HCT116 (cell line): Measurements from ENCODE around the gene MALRD1. TPM values are rescaled to one million over a fixed set of nuclear protein-coding genes. Genes with fewer than 3 reads are reported as not detected.

Source experiments
- ATAC-seq: fragments of 200-7000 bp; cut with Tn5 transposase; 2 replicates; pipeline ENCODE4 v1.9.1; 2020; ENCODE audit warnings: mild to moderate bottlenecking, moderate library complexity
- BruUV-seq: library from RNA; stranded (reverse); fragments of 400-500 nt; replicated peaks from 2 replicates; lab custom pipeline; 2021; lab: Mats Ljungman, UMichigan
- CTCF ChIA-PET: fragments of 300-600 bp; sonication (Branson Sonifier 250); formaldehyde crosslinking; loops from one replicate; lab custom pipeline; 2021; ENCODE audit warnings: antibody characterized with exemption; lab: Charles Lee
- POLR2A ChIA-PET: fragments of 300-600, 350-600 bp; sonication (Branson Sonifier 250); formaldehyde crosslinking; loops from one replicate; lab custom pipeline; 2021; ENCODE audit warnings: antibody characterized with exemption; lab: Charles Lee
- RAD21 ChIA-PET, 2 experiments: fragments of 300-600 bp; sonication (Branson Sonifier 250); formaldehyde crosslinking; loops; one replicate each; lab custom pipeline; 2023; ENCODE audit warnings: low total read pairs in 2 of 2; ENCODE audit not compliant: uncharacterized antibody in 2 of 2, unreplicated experiment in 2 of 2, low non-redundant PET in 1 of 2; lab: Charles Lee
- DNase-seq: peaks from one replicate; pipeline ENCODE4 v3.0.0-alpha.2; 2010; ENCODE audit warnings: low read depth, low spot score
- H2AFZ ChIP-seq: fragments of 200-600 bp; shearing (Covaris generic), sonication (generic); 2 replicates; pipeline ENCODE4 v1.6.1; 2017; ENCODE audit warnings: low read depth, mixed run types, mixed read lengths, antibody characterized with exemption, low read length; ENCODE audit not compliant: poor library complexity, severe bottlenecking
- H3K27ac ChIP-seq: 2 replicates; pipeline ENCODE4 v1.5.1; 2012; ENCODE audit warnings: low read depth, low read length
- H3K27me3 ChIP-seq: fragments of 200-600 bp; sonication (generic); 2 replicates; pipeline ENCODE4 v1.6.1; 2016; ENCODE audit warnings: mixed run types, low read length, mixed read lengths; ENCODE audit not compliant: insufficient read depth
- H3K36me3 ChIP-seq, 2 experiments: fragments of 200-500 bp in 1 of 2; fragments of 200-600 bp in 1 of 2; sonication (Bioruptor generic) in 1 of 2; sonication (generic) in 1 of 2; 2 replicates each; pipeline versions ENCODE4 v1.5.1 to v1.6.1; 2014 to 2016; ENCODE audit warnings: low read length in 2 of 2, inconsistent platforms in 1 of 2, mixed read lengths in 1 of 2, mixed run types in 1 of 2; ENCODE audit not compliant: insufficient read depth in 2 of 2, control insufficient read depth in 1 of 2
- H3K4me1 ChIP-seq, 2 experiments: fragments of 200-600 bp in 1 of 2; sonication (generic) in 1 of 2; 2 replicates each; pipeline versions ENCODE4 v1.5.1 to v1.6.1; 2012 to 2017; ENCODE audit warnings: low read length in 2 of 2, inconsistent platforms in 1 of 2, mild to moderate bottlenecking in 1 of 2, mixed read lengths in 1 of 2, mixed run types in 1 of 2, moderate library complexity in 1 of 2; ENCODE audit not compliant: insufficient read depth in 2 of 2, control insufficient read depth in 1 of 2
- H3K4me2 ChIP-seq: fragments of 200-600 bp; sonication (generic); 2 replicates; pipeline ENCODE4 v1.6.1; 2017; ENCODE audit warnings: mixed run types, low read length, mixed read lengths
- H3K4me3 ChIP-seq, 2 experiments: fragments of 200-600 bp in 1 of 2; sonication (generic) in 1 of 2; replicated peaks in 1 of 2; 2 replicates each; pipeline ENCODE4 v1.5.1; 2011 to 2016; ENCODE audit warnings: low read length in 2 of 2, control low read depth in 1 of 2, low read depth in 1 of 2, mild to moderate bottlenecking in 1 of 2, mixed read lengths in 1 of 2, mixed run types in 1 of 2
- H3K79me2 ChIP-seq: fragments of 200-600 bp; sonication (generic); 2 replicates; pipeline ENCODE4 v1.6.1; 2017; ENCODE audit warnings: mild to moderate bottlenecking, mixed run types, low read length, moderate library complexity, mixed read lengths; ENCODE audit not compliant: insufficient read depth
- H3K9ac ChIP-seq: fragments of 200-600 bp; sonication (generic); 2 replicates; pipeline ENCODE4 v1.6.1; 2016; ENCODE audit warnings: low read length, mixed read lengths
- H3K9me2 ChIP-seq: fragments of 200-600 bp; sonication (generic), shearing (Covaris generic); 2 replicates; pipeline ENCODE4 v1.6.1; 2017; ENCODE audit warnings: mixed run types, mild to moderate bottlenecking, moderate library complexity; ENCODE audit not compliant: insufficient read depth
- H3K9me3 ChIP-seq, 2 experiments: fragments of 200-500 bp in 1 of 2; fragments of 200-600 bp in 1 of 2; sonication (Bioruptor generic) in 1 of 2; sonication (generic) in 1 of 2; 2 replicates each; pipeline ENCODE4 v1.6.1; 2014 to 2017; ENCODE audit warnings: low read length in 2 of 2, mixed read lengths in 2 of 2, inconsistent platforms in 1 of 2, low read depth in 1 of 2, mild to moderate bottlenecking in 1 of 2, mixed run types in 1 of 2, moderate library complexity in 1 of 2; ENCODE audit not compliant: control insufficient read depth in 1 of 2, insufficient read depth in 1 of 2
- H4K20me1 ChIP-seq: fragments of 200-600 bp; sonication (generic), shearing (Covaris generic); 2 replicates; pipeline ENCODE4 v1.6.1; 2017; ENCODE audit warnings: mixed run types, mild to moderate bottlenecking, moderate library complexity; ENCODE audit not compliant: insufficient read depth
- CBX3 ChIP-seq: IDR thresholded peaks from 2 replicates; pipeline ENCODE4 v1.6.1; 2012; ENCODE audit warnings: low read depth
- EGR1 ChIP-seq: IDR thresholded peaks from 2 replicates; pipeline ENCODE4 v1.6.1; 2012; ENCODE audit warnings: low read depth
- ELF1 ChIP-seq: IDR thresholded peaks from 2 replicates; pipeline ENCODE4 v1.6.1; 2012; ENCODE audit warnings: low read depth, borderline replicate concordance
- FOSL1 ChIP-seq: IDR thresholded peaks from 2 replicates; pipeline ENCODE4 v1.6.1; 2012; ENCODE audit warnings: low read depth
- JUND ChIP-seq: IDR thresholded peaks from 2 replicates; pipeline ENCODE4 v1.6.1; 2012
- POLR2A ChIP-seq: IDR thresholded peaks from 2 replicates; pipeline ENCODE4 v1.7.0; 2011; ENCODE audit warnings: borderline replicate concordance; ENCODE audit not compliant: insufficient read depth, insufficient read length; ENCODE audit errors: extremely low read depth
- SIN3A ChIP-seq: IDR thresholded peaks from 2 replicates; pipeline ENCODE4 v1.6.1; 2012; ENCODE audit warnings: low read depth
- SP1 ChIP-seq: IDR thresholded peaks from 2 replicates; pipeline ENCODE4 v1.6.1; 2012; ENCODE audit warnings: low read depth
- SRF ChIP-seq: IDR thresholded peaks from 2 replicates; pipeline ENCODE4 v1.6.1; 2012; ENCODE audit warnings: low read depth
- TCF7L2 ChIP-seq: IDR thresholded peaks from 2 replicates; pipeline ENCODE4 v1.7.0; 2011; ENCODE audit warnings: borderline replicate concordance, inconsistent platforms; ENCODE audit not compliant: insufficient read depth, insufficient read length; ENCODE audit errors: extremely low read depth
- YY1 ChIP-seq: IDR thresholded peaks from 2 replicates; pipeline ENCODE4 v1.6.1; 2011; ENCODE audit warnings: low read length, low read depth, moderate library complexity, mild to moderate bottlenecking; ENCODE audit not compliant: insufficient replicate concordance; ENCODE audit errors: extremely low read depth
- ZFX ChIP-seq: fragments of 450-650 bp; IDR thresholded peaks from 2 replicates; pipeline ENCODE4 v1.6.1; 2017
- ZNF274 ChIP-seq: fragments of 200-500 bp; sonication (Bioruptor generic); IDR thresholded peaks from 2 replicates; pipeline ENCODE4 v1.6.1; 2014; ENCODE audit warnings: mild to moderate bottlenecking, low read depth, low read length, inconsistent platforms
- intact Hi-C: fragments of 100-400 bp; cut with micrococcal nuclease; formaldehyde crosslinking; loops from 2 replicates; pipeline ENCODE4 v1.10.0; 2022
- total RNA-seq: library from RNA; stranded (reverse); gene quantifications from one replicate; pipeline ENCODE4 v1.2.1, GENCODE V29; 2021; ENCODE audit not compliant: unreplicated experiment
- TF ChIP-seq, protein P1 (sequence below): IDR thresholded peaks from 2 replicates; pipeline ENCODE4 v1.6.1; 2011; ENCODE audit warnings: mild to moderate bottlenecking, low read length, moderate library complexity; ENCODE audit not compliant: insufficient replicate concordance; ENCODE audit errors: extremely low read depth
- TF ChIP-seq, protein P2 (sequence below), 3 experiments: fragments of 200-600 bp in 1 of 3; sonication (generic) in 1 of 3; IDR thresholded peaks in 2 of 3; conservative IDR thresholded peaks in 1 of 3; 2 replicates each; pipeline ENCODE4 v1.5.1; 2012 to 2017; ENCODE audit warnings: low read depth in 2 of 3, low read length in 2 of 3, antibody characterized with exemption in 1 of 3, borderline replicate concordance in 1 of 3, control low read depth in 1 of 3, mild to moderate bottlenecking in 1 of 3, mixed read lengths in 1 of 3, mixed run types in 1 of 3, moderate library complexity in 1 of 3; ENCODE audit not compliant: insufficient read depth in 1 of 3
- TF ChIP-seq, protein P3 (sequence below): IDR thresholded peaks from 2 replicates; pipeline ENCODE4 v1.6.1; 2012; ENCODE audit warnings: low read depth
- TF ChIP-seq, protein P4 (sequence below): IDR thresholded peaks from 2 replicates; pipeline ENCODE4 v1.6.1; 2012

Gene MALRD1
- total RNA-seq, 1 experiment from 2014 or later: not detected

DNA sequence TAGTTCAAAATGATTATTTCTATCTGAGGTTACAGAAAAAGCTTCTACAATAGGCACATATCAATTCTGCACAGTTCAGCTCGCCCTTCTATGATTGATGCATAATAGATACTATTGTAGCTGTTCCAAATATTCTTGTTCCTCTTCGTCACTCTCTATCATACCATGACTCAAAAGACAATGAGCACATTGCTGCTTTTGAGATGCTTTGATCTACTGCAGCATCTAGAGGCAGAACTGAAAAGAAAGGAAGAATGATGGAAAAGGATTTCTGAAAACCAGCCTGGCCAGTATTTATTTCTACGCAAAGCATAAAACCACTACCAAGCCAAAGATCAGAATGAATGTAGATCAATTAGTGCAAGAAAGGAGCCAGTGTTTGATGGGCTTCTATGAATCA is 708.3 kb downstream of the MALRD1 start:
- Histone ChIP-seq H3K4me1 (no peaks in the 10 kb centered on the region), H3K4me3 (no peak overlapping the region), H2AFZ (no peak overlapping the region), H3K27me3 (no peaks in the 10 kb centered on the region), H3K9me3 (peaks cover 6 to 19% of the 10 kb centered on the region in 2 experiments; a peak in 2 of 4 replicates), H3K27ac (no peak overlapping the region), H3K36me3 (no peaks in the 10 kb centered on the region), H3K9me2 (no peaks in the 10 kb centered on the region), H3K79me2 (no peaks in the 10 kb centered on the region), H3K9ac (no peak overlapping the region), H3K4me2 (no peak overlapping the region), H4K20me1 (no peaks in the 10 kb centered on the region)
- no peak for TF ChIP-seq ELF1
- TF ChIP-seq JUND: no peak
- no peak for TF ChIP-seq CBX3
- TF ChIP-seq EGR1: no peak
- no peak for TF ChIP-seq SRF
- TF ChIP-seq SIN3A: no peak
- no peak for TF ChIP-seq SP1
- TF ChIP-seq, protein P1, sequence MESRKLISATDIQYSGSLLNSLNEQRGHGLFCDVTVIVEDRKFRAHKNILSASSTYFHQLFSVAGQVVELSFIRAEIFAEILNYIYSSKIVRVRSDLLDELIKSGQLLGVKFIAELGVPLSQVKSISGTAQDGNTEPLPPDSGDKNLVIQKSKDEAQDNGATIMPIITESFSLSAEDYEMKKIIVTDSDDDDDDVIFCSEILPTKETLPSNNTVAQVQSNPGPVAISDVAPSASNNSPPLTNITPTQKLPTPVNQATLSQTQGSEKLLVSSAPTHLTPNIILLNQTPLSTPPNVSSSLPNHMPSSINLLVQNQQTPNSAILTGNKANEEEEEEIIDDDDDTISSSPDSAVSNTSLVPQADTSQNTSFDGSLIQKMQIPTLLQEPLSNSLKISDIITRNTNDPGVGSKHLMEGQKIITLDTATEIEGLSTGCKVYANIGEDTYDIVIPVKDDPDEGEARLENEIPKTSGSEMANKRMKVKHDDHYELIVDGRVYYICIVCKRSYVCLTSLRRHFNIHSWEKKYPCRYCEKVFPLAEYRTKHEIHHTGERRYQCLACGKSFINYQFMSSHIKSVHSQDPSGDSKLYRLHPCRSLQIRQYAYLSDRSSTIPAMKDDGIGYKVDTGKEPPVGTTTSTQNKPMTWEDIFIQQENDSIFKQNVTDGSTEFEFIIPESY: no peak
- no peak for TF ChIP-seq ZFX
- no peak for TF ChIP-seq FOSL1
- TF ChIP-seq, protein P2, sequence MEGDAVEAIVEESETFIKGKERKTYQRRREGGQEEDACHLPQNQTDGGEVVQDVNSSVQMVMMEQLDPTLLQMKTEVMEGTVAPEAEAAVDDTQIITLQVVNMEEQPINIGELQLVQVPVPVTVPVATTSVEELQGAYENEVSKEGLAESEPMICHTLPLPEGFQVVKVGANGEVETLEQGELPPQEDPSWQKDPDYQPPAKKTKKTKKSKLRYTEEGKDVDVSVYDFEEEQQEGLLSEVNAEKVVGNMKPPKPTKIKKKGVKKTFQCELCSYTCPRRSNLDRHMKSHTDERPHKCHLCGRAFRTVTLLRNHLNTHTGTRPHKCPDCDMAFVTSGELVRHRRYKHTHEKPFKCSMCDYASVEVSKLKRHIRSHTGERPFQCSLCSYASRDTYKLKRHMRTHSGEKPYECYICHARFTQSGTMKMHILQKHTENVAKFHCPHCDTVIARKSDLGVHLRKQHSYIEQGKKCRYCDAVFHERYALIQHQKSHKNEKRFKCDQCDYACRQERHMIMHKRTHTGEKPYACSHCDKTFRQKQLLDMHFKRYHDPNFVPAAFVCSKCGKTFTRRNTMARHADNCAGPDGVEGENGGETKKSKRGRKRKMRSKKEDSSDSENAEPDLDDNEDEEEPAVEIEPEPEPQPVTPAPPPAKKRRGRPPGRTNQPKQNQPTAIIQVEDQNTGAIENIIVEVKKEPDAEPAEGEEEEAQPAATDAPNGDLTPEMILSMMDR (IDR thresholded peaks at IDR 0.05 in 2 of 3, conservative IDR thresholded peaks at IDR 0.05 in 1 of 3; ENCODE audit: borderline replicate concordance in 1 of 3, insufficient read depth in 1 of 3, low read depth in 2 of 3, low read length in 2 of 3): no peak
- TF ChIP-seq, protein P3, sequence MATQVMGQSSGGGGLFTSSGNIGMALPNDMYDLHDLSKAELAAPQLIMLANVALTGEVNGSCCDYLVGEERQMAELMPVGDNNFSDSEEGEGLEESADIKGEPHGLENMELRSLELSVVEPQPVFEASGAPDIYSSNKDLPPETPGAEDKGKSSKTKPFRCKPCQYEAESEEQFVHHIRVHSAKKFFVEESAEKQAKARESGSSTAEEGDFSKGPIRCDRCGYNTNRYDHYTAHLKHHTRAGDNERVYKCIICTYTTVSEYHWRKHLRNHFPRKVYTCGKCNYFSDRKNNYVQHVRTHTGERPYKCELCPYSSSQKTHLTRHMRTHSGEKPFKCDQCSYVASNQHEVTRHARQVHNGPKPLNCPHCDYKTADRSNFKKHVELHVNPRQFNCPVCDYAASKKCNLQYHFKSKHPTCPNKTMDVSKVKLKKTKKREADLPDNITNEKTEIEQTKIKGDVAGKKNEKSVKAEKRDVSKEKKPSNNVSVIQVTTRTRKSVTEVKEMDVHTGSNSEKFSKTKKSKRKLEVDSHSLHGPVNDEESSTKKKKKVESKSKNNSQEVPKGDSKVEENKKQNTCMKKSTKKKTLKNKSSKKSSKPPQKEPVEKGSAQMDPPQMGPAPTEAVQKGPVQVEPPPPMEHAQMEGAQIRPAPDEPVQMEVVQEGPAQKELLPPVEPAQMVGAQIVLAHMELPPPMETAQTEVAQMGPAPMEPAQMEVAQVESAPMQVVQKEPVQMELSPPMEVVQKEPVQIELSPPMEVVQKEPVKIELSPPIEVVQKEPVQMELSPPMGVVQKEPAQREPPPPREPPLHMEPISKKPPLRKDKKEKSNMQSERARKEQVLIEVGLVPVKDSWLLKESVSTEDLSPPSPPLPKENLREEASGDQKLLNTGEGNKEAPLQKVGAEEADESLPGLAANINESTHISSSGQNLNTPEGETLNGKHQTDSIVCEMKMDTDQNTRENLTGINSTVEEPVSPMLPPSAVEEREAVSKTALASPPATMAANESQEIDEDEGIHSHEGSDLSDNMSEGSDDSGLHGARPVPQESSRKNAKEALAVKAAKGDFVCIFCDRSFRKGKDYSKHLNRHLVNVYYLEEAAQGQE: no peak
- no peak for TF ChIP-seq TCF7L2
- no peak for TF ChIP-seq YY1
- TF ChIP-seq, protein P4, sequence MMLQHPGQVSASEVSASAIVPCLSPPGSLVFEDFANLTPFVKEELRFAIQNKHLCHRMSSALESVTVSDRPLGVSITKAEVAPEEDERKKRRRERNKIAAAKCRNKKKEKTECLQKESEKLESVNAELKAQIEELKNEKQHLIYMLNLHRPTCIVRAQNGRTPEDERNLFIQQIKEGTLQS: no peak
- TF ChIP-seq ZNF274: no peak
- no peak for TF ChIP-seq POLR2A
- ChIA-PET CTCF (no interaction called here), POLR2A (no interaction called here), RAD21 (no interaction called here)
- DNase-seq: no peak
- no peak for ATAC-seq
- BruUV-seq: no TSS peak
- intact Hi-C loops: no loop called here
